ENCODE results near the gene AFDN.
"Not testable (repeated sequence)": the region's sequence is repeated elsewhere in the genome, so short reads cannot be mapped to it uniquely, and the experiment has no call there.

The AFDN gene

DNA sequence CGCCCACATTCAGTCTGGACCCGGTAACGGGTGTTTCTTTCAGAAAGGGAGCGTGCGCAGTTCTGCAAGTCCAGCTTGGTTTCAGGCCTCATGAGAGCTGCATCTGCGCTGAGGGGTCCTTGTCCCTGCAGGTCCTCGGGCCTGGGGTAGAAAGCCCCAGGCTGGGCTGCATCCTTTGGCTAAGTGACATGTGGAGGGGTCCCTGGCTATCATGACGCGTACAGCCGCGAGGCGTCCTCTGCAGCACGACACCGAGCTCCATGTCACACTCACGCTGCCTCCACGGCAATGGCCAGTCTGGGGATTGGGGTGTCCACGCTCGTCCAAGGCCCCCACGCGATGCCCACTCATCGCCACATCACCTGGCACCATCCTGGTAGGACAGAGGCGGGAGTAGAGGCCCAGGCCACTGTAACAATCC, 169.0 kb downstream of the AFDN start:
- H3K4me3 ChIP-seq (replicated peaks in 1 of 2; ENCODE audit: low read depth in 2 of 2, low read length in 2 of 2) = no peak overlapping the region
- no peak for DNase-seq (ENCODE audit: low read depth in 2 of 2)

GRCh38 chr6:167996424-167997199, 169.9 kb downstream of the AFDN start:
- no peak overlapping the region for H3K4me3 ChIP-seq (replicated peaks in 1 of 2; ENCODE audit: low read depth in 2 of 2, low read length in 2 of 2)
- no peak for TF ChIP-seq CTCF (IDR thresholded peaks at IDR 0.05; ENCODE audit: low read depth, low read length)
- DNase-seq (ENCODE audit: low read depth in 2 of 2) = no peak

More for the DNA sequence above, 169.0 kb downstream of the AFDN start:
- no peak for TF ChIP-seq CTCF (IDR thresholded peaks at IDR 0.05; ENCODE audit: low read depth, low read length)

- DNase-seq (ENCODE audit: low read depth in 2 of 2) = no peak
- no peak for TF ChIP-seq CTCF (IDR thresholded peaks at IDR 0.05; ENCODE audit: low read depth, low read length)
- no peak within 1 kb of the TSS for H3K4me3 ChIP-seq (replicated peaks in 1 of 2; ENCODE audit: low read depth in 2 of 2, low read length in 2 of 2)
These were observed 170.9 kb downstream of the AFDN start, which contains the start of gene KIF25 for GRCh38 chr6:167997642-167998041. Gene KIF25, plus strand, starts transcription at chr6:167997671. Its CDS starts 31,915 bp downstream, at chr6:168029586.

- no peak overlapping the region for H3K4me3 ChIP-seq (replicated peaks in 1 of 2; ENCODE audit: low read depth in 2 of 2, low read length in 2 of 2)
- DNase-seq (ENCODE audit: low read depth in 2 of 2) = no peak
- no peak for TF ChIP-seq CTCF (IDR thresholded peaks at IDR 0.05; ENCODE audit: low read depth, low read length)
These were observed 171.5 kb downstream of the AFDN start for GRCh38 chr6:167998215-167998614.

- no peak for TF ChIP-seq CTCF (IDR thresholded peaks at IDR 0.05; ENCODE audit: low read depth, low read length)
- H3K4me3 ChIP-seq (replicated peaks in 1 of 2; ENCODE audit: low read depth in 2 of 2, low read length in 2 of 2) = no peak overlapping the region
- no peak for DNase-seq (ENCODE audit: low read depth in 2 of 2)
These were observed 173.7 kb downstream of the AFDN start for GRCh38 chr6:168000198-168001028.

DNA sequence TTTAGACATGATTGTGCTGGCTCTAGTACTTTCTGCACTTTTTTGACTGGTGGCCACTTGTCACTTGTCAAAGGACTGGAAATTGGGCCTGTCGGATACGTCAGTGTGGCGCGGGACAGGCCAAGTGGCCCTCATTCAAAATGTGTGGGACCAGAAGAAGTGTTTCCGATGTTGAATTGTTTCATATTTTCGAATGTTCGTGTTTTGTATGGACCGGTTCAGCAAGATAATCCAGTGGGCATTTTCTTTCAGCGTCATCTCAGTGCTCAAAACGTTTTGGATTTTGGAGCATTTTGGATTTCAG, 174.3 kb downstream of the AFDN start:
- no peak for DNase-seq (ENCODE audit: low read depth in 2 of 2)
- TF ChIP-seq CTCF (IDR thresholded peaks at IDR 0.05; ENCODE audit: low read depth, low read length) = no peak
- H3K4me3 ChIP-seq (replicated peaks in 1 of 2; ENCODE audit: low read depth in 2 of 2, low read length in 2 of 2) = no peak overlapping the region

- not testable (repeated sequence) for DNase-seq (ENCODE audit: low read depth in 2 of 2); H3K4me3 ChIP-seq (replicated peaks in 1 of 2; ENCODE audit: low read depth in 2 of 2, low read length in 2 of 2)
These were observed 174.8 kb downstream of the AFDN start for GRCh38 chr6:168001514-168001913.
